ENCODE data around the gene LMAN2L.

DNA sequence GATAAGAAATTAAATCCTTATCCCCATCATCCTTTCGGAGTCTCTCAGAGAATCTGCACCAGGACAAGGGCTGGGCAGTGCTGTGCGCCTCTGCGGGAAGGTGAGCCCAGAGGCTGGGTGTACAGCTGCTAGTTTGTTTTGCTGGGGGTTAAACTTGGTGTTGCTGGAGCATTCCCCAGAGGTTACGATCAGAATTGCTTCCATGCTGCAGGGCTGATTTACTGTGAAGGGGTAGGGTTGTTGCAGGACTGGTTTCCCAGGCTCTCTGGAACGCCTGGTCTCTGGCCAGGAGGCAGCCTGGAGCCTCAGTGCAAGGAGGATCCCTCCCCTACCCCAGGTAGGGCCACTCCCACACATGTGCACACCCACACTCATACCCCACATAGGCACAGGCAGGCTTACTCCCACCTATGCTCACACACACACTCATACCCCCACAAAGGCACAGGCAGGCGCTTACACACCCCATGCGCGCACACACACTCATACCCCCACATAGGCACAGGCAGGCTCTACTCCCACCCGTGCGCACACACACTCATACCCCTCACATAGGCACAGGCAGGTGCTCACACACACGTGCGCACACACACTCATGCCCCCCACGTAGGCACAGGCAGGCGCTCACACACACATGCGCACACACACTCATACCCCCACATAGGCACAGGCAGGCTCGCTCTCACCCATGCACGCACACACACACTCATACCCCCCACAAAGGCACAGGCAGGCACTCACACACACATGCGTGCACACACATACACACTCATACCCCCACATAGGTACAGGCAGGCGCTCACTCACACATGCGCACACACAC, 32.1 kb upstream of the LMAN2L start:
- TF ChIP-seq, protein P1, sequence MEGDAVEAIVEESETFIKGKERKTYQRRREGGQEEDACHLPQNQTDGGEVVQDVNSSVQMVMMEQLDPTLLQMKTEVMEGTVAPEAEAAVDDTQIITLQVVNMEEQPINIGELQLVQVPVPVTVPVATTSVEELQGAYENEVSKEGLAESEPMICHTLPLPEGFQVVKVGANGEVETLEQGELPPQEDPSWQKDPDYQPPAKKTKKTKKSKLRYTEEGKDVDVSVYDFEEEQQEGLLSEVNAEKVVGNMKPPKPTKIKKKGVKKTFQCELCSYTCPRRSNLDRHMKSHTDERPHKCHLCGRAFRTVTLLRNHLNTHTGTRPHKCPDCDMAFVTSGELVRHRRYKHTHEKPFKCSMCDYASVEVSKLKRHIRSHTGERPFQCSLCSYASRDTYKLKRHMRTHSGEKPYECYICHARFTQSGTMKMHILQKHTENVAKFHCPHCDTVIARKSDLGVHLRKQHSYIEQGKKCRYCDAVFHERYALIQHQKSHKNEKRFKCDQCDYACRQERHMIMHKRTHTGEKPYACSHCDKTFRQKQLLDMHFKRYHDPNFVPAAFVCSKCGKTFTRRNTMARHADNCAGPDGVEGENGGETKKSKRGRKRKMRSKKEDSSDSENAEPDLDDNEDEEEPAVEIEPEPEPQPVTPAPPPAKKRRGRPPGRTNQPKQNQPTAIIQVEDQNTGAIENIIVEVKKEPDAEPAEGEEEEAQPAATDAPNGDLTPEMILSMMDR (IDR thresholded peaks at IDR 0.05; ENCODE audit: low read depth, low read length, poor library complexity, severe bottlenecking): no peak
- no peak for TF ChIP-seq EZH2phosphoT487 (IDR thresholded peaks at IDR 0.05; ENCODE audit: borderline replicate concordance, low read length)

All from DOHH2 (cell line).